NB4 (cell line): ENCODE data around the gene ARHGAP15.
A peak's percentile ranks its signal among the peaks of the same experiment; 100 is the strongest.

Experiments
- DNase-seq: peaks from one replicate; pipeline ENCODE4 v3.0.0; 2010; ENCODE audit warnings: low read depth
- H3K4me3 ChIP-seq: one replicate; pipeline ENCODE4 v1.5.1; 2011; ENCODE audit warnings: mild to moderate bottlenecking, low read depth, low read length, moderate library complexity
- CTCF ChIP-seq: IDR thresholded peaks from one replicate; pipeline ENCODE4 v1.5.1; 2012; ENCODE audit warnings: low read depth, low read length
- MYC ChIP-seq: IDR thresholded peaks from 2 replicates; pipeline ENCODE4 v1.6.1; 2011; ENCODE audit warnings: low read depth, low read length
- POLR2A ChIP-seq: IDR thresholded peaks from 2 replicates; pipeline ENCODE4 v1.6.1; 2011; ENCODE audit warnings: mild to moderate bottlenecking; ENCODE audit not compliant: insufficient read length; ENCODE audit errors: extremely low read depth
- TF ChIP-seq, protein P1 (sequence below): IDR thresholded peaks from 2 replicates; pipeline ENCODE4 v1.6.1; 2011; ENCODE audit warnings: low read depth, low read length

ARHGAP15 gene

GRCh38 chr2:143463719-143464118, 334.5 kb downstream of the ARHGAP15 start:
- TF ChIP-seq POLR2A: no peak
- no peak for TF ChIP-seq CTCF
- no peak for TF ChIP-seq MYC
- TF ChIP-seq, protein P1, sequence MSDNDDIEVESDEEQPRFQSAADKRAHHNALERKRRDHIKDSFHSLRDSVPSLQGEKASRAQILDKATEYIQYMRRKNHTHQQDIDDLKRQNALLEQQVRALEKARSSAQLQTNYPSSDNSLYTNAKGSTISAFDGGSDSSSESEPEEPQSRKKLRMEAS: no peak
- peak; percentile 8 for DNase-seq
- H3K4me3 ChIP-seq: no peak overlapping the region

DNA sequence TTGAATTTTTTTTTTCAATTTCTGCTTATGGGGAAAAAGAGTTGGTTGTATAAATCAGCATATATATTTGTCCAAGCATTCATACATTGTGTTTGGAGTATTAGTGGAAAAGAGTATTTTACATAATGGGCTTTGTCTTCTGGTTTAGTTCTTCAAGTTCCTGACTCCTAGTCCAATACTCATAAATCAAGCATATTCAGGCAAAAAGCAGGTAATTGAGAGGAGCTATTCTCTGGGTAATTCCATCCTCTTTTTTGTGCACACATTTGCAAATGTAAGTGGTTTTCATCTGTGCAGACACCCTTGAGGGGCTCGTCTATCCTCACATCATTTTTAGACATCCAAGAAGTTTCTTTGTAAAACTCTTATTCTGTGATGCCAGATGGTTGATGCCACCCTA, 337.2 kb downstream of the ARHGAP15 start:
- DNase-seq: no peak
- TF ChIP-seq, protein P1: no peak
- TF ChIP-seq CTCF (no peak), POLR2A (no peak), MYC (no peak)
- no peak overlapping the region for H3K4me3 ChIP-seq

- TF ChIP-seq CTCF (no peak), POLR2A (no peak)
- TF ChIP-seq, protein P1: no peak
- no peak for DNase-seq
Observed at GRCh38 chr2:143467011-143467410, 337.8 kb downstream of the ARHGAP15 start.

GRCh38 chr2:143468341-143468888, 339.2 kb downstream of the ARHGAP15 start:
- no peak for DNase-seq
- no peak overlapping the region for H3K4me3 ChIP-seq
- TF ChIP-seq CTCF (no peak), MYC (no peak), POLR2A (no peak)
- TF ChIP-seq, protein P1: no peak

More at GRCh38 chr2:143467011-143467410, 337.8 kb downstream of the ARHGAP15 start:
- H3K4me3 ChIP-seq: no peak overlapping the region

GRCh38 chr2:143469323-143469722, 340.1 kb downstream of the ARHGAP15 start:
- TF ChIP-seq, protein P1: no peak
- TF ChIP-seq CTCF (no peak), MYC (no peak), POLR2A (no peak)
- DNase-seq: no peak
- no peak overlapping the region for H3K4me3 ChIP-seq
